ENCODE measurements around the gene CCDC86. TPM values are rescaled to one million over a fixed set of nuclear protein-coding genes. Genes with fewer than 3 reads are reported as not detected.

The CCDC86 gene
- total RNA-seq, 2 donors from 2014 or later: 7.3 to 14.4 TPM

DNA sequence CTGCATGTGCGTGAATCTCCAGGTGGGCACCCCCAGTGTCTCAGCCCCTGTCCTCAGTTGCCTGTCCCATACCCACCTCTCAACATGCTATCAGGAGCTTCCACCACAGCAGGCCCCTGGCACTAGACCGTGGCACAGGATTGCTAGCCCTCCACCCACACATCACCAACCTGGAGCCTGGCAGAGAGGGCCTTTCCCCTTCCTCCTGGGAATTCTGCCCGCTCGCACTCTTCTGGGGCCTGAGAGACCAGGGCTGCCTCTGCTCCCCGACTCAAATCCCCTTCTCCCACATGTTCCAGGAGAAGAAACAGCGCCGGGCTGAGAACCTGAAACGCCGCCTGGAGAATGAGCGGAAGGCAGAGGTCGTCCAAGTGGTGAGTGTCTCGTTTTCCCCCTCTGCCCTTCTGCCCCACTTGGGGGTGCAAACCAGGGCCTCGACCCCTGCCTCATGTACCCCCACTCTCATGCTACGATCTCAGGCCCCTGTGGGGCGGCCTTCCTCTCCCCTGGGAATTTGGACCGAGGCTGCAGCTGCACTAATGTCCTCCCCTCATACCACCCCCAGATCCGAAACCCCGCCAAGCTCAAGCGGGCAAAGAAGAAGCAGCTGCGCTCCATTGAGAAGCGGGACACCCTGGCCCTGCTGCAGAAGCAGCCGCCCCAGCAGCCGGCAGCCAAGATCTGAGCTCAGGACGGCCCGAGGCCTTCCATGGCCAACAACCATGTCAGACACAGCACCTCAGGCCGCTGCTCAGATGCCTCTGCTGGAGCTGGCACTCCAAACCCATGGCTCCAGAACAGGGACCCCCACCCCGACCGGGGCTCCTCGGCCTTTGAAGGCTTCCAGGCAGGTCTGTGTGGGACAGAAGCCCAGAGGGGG lies 8.0 kb downstream of the CCDC86 start:
- intact Hi-C loops (cut with DNase I, micrococcal nuclease): no loop called here
- DNase-seq: no peak
- ATAC-seq: no peak

DNA sequence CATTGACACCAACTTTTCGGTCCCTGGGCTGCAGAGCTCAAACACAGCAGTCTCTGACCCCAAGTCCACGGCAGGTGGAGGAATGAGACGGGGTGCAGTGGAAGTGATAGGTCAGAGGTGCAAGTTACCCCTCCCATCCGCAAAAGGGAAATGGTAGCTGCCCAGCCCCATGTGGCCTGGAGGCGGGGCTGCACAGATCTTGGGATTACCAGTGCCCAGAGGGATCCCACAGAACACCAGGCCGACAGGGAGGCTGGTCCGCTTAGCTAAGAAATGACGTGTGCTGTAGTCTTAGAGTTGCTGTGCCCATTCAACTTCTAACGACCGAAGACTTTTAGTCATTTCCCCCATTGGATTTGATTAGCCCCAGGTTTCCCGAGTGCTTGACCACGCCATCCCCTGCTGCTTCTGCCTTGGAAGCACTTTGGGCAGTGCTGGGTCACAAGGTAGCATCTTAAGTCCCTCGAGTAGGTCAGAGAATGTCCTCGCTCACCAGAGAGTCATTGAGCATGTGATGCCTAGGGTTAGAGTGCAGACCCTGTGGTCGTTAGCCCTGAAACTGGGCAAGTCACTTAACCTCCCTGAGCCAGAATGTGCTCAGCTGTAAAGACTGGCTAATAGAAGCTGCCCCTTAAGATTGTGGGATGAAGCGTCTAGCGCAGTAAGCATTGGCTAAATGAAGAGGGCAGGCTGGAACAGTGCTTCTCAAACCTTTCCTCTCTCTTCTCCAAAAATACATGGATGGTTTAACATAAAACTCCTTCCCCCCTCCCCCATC lies 9.6 kb downstream of the CCDC86 start:
- no peak for ATAC-seq
- no peak for DNase-seq
- intact Hi-C loops (cut with DNase I, micrococcal nuclease): no loop called here

- ATAC-seq: peak; percentile 92
- DNase-seq: peak; percentile 77 to 89
- intact Hi-C loops (cut with DNase I, micrococcal nuclease): no loop called here
Measured at GRCh38 chr11:60852117-60852981, 10.4 kb downstream of the CCDC86 start.

GRCh38 chr11:60852982-60853950 lies 11.4 kb downstream of the CCDC86 start:
- DNase-seq: no peak
- intact Hi-C loops (cut with DNase I, micrococcal nuclease): no loop called here
- no peak for ATAC-seq

GRCh38 chr11:60854140-60854846 lies 12.4 kb downstream of the CCDC86 start:
- ATAC-seq (no peak), DNase-seq (no peak)

DNA sequence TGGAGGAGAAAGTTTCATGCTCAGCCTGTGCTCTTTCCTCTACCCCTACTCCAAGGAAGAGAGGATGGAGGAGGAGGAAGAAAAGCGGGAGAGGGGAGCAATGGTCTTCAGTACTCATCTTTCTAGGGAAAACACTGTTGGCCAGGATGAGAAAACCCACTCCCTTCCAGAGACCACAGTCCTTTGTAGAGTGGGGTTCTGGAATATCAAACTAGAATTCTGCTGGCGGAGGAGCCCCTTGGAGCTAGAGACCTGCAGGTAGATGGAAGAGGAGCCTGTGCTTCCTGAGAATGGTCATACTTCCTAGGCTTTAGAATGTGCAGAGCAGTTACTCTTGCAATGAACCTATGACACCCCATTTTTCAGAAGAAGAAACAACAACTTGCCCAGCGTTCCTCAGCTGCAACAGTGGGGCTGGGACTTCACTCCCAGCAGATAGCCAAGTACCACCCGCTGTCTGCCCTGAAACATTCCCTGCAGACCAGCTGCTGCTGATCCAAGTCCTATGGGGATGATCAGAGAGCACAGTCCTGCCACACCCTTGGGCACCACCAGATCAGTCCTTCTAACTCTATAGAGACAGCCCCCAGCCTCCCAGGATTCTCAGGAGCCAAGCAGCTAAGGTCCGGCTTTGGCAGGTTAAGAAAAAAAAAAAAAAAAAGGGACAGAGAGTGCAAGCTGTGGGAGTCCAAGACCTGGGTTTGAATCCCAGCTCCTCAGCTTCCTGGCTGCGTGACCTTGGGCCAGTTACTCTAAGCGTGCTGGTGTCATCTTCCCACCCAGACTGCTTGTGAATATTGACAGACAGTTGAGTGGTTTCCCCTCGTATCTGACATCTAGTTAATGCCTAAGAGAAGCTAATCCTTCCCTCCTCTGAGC lies 13.2 kb downstream of the CCDC86 start:
- ATAC-seq: no peak
- intact Hi-C loops (cut with DNase I, micrococcal nuclease): no loop called here
- no peak for DNase-seq

More at GRCh38 chr11:60854140-60854846, 12.4 kb downstream of the CCDC86 start:
- intact Hi-C loops (cut with DNase I, micrococcal nuclease): no loop called here

DNA sequence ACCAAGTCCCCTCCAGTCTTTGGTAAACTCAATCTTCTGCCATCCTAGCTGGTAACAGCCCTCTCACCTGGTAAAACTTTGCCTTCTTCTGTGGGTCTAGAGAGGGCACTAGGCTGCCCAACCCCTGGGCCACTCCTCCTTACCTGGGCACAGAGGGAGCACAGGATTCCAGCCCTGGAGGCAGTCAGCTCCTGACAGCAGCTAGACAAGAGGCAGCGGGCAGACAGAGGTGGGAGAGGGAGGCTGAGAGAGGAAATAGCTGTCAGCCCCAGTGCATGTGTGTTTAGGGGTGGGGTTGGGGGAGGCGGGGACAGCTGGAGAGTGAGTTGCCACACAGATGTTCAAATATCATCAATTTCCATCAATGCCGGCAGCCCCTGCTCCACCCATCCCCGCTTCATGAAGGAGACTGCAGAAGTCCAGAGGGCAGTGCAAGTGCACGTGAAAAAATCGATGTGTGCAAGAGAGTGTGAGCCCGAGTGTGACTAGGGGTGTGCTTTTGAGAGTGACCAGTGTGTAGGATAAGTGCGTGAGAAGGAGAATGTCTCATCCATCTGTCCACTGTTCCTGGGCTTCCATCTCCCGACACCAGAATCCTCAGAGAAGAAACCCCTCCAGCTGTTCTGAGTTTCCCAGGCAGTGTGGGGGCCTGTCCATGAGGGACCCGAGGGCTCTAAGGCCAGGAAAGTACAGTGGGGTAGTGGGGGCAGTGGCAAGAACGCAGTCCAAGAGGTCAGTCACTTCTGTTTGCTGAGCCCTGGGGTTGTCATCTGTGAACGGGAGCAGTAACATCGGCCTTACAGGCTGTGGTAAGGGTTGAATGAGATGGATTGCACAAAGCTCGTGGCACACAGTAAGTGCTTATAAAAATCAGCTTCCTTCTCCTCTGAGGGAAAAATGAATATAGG lies 14.1 kb downstream of the CCDC86 start, which contains the start of gene PTGDR2:
TSS of gene PTGDR2 (minus strand) at position 225 of the 908 bp plus-strand sequence. CDS start 2,228 bp downstream, outside the sequence.
- peak; percentile 27 for ATAC-seq
- intact Hi-C loops (cut with DNase I, micrococcal nuclease): no loop called here

GRCh38 chr11:60857378-60858232 lies 15.7 kb downstream of the CCDC86 start:
- intact Hi-C loops (cut with DNase I, micrococcal nuclease): no loop called here
- ATAC-seq: no peak
- DNase-seq: peak in 1 of 2 donors; percentile 7

More for the DNA sequence above, 14.1 kb downstream of the CCDC86 start, which contains the start of gene PTGDR2:
- peak in 1 of 2 donors; percentile 37 for DNase-seq

GRCh38 chr11:60858236-60858635 lies 16.3 kb downstream of the CCDC86 start:
- no peak for DNase-seq
- intact Hi-C loops (cut with DNase I, micrococcal nuclease): no loop called here

DNA sequence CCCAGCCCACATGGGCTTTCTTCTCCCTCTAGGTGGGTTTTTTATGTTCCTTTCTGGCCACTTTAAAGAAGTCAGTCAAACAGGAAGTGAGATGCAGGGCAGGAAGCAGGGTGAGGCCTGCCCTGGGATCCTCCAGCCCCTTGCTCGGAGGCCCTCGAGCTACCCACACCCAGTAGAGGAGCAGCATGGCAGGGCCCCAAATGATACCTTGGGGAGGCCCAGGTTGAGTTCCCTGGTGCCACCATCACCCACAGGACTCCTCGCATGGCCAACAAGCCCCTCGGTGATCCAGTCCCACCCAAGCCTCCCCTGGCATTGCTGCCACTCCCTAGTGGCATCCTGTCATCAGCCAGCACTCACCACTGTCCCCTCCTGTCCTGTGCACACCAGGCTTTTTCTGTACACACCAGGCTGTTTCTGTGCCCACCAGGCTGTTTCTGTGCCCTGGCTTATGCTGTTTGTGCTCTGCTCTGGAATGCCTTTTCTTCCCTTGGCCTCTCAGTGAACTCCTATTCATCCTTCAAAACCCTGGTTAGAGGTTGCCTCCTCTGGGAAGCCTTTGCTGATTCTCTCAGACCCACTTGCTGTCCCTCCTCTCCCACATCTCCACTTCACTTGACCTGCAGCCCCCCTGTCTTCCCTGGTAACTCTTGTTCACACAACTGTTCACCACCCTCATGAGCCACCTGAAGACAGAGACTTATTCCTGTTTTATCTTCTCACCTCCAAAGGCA lies 17.0 kb downstream of the CCDC86 start:
- intact Hi-C loops (cut with DNase I, micrococcal nuclease): no loop called here
- no peak for ATAC-seq
- no peak for DNase-seq

More at GRCh38 chr11:60858236-60858635, 16.3 kb downstream of the CCDC86 start:
- no peak for ATAC-seq

- intact Hi-C loops (cut with DNase I, micrococcal nuclease): no loop called here
- no peak for DNase-seq
- ATAC-seq: no peak
Measured at GRCh38 chr11:60859616-60860250, 17.8 kb downstream of the CCDC86 start.

GRCh38 chr11:60860943-60861342 lies 19.0 kb downstream of the CCDC86 start:
- intact Hi-C loops (cut with DNase I, micrococcal nuclease): no loop called here
- ATAC-seq (no peak), DNase-seq (no peak)

GRCh38 chr11:60862171-60862570 lies 20.3 kb downstream of the CCDC86 start:
- DNase-seq (no peak), ATAC-seq (no peak)
- intact Hi-C loops (cut with DNase I, micrococcal nuclease): no loop called here

Measured in left colon (tissue), 2 donors.